Thoracic aorta (tissue), 2 donors: Measurements from ENCODE around the gene CNKSR1. TPM values are rescaled to one million over a fixed set of nuclear protein-coding genes. Genes with fewer than 3 reads are reported as not detected.

Source experiments
- ATAC-seq: fragments of 150-250 bp; one replicate; pipeline ENCODE4 v1.8.0; 2017; ENCODE audit warnings: low read depth; ENCODE audit not compliant: insufficient number of reproducible peaks, low FRiP score
- DNase-seq: peaks from one replicate; pipeline ENCODE4 v3.0.0-alpha.2; 2020; ENCODE audit warnings: low spot score
- H3K27ac ChIP-seq, 2 donors: fragments of 200-600 bp; sonication (generic); 1 replicate in 1 of 2; 2 replicates in 1 of 2; pipeline ENCODE4 v1.5.1; 2016; ENCODE audit warnings: mild to moderate bottlenecking in 2 of 2, moderate library complexity in 2 of 2
- H3K27me3 ChIP-seq: fragments of 200-600 bp; sonication (generic); replicated peaks from 2 replicates; pipeline ENCODE4 v1.6.0; 2016; ENCODE audit warnings: mild to moderate bottlenecking; ENCODE audit not compliant: insufficient read depth
- H3K36me3 ChIP-seq: fragments of 200-600 bp; sonication (generic); one replicate; pipeline ENCODE4 v1.5.1; 2016
- H3K4me1 ChIP-seq, 2 donors: fragments of 200-600 bp; sonication (generic); 1 replicate in 1 of 2; 2 replicates in 1 of 2; pipeline versions ENCODE4 v1.5.1 to v1.6.0; 2016; ENCODE audit warnings: low read depth in 2 of 2, mild to moderate bottlenecking in 1 of 2; ENCODE audit not compliant: control insufficient read depth in 1 of 2
- H3K4me3 ChIP-seq: fragments of 200-600 bp; sonication (generic); 2 replicates; pipeline ENCODE4 v1.5.1; 2016; ENCODE audit warnings: mild to moderate bottlenecking
- H3K9me3 ChIP-seq: fragments of 200-600 bp; sonication (generic); 2 replicates; pipeline ENCODE4 v1.5.1; 2016
- total RNA-seq, 2 donors: library from RNA; depleted of rRNA; stranded (reverse); fragments of >200 nt; gene quantifications; one replicate each; pipeline versions ENCODE4 v1.1.0 to v1.2.3, GENCODE V29; 2016
- TF ChIP-seq, protein P1 (sequence below): fragments of 200-600 bp; sonication (generic); IDR thresholded peaks from one replicate; pipeline ENCODE4 v1.5.1; 2019; ENCODE audit warnings: antibody characterized with exemption

CNKSR1 gene
- total RNA-seq, 2 donors from 2014 or later, result 5.8 to 17.5 TPM

DNA sequence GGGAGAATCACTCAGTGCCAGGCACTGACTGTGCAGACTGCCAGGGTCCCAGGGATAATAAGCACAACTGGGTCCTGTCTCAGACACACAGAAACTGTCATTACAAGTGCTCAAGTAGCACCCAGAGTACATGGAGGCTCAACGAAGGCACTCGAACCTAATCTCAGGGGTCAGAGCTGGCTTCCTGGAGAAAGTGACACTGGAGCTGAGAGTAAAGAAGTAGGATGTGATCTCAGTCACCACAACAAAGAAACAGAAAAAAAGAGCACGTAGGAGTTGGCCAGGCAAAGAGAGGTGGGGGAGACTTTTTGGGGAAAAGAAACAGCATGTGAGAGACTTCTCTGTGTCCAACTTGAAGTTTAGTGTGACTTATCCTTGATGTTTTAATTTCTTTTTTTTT lies 14.4 kb downstream of the CNKSR1 start:
- no peak for ATAC-seq
- TF ChIP-seq, protein P1, sequence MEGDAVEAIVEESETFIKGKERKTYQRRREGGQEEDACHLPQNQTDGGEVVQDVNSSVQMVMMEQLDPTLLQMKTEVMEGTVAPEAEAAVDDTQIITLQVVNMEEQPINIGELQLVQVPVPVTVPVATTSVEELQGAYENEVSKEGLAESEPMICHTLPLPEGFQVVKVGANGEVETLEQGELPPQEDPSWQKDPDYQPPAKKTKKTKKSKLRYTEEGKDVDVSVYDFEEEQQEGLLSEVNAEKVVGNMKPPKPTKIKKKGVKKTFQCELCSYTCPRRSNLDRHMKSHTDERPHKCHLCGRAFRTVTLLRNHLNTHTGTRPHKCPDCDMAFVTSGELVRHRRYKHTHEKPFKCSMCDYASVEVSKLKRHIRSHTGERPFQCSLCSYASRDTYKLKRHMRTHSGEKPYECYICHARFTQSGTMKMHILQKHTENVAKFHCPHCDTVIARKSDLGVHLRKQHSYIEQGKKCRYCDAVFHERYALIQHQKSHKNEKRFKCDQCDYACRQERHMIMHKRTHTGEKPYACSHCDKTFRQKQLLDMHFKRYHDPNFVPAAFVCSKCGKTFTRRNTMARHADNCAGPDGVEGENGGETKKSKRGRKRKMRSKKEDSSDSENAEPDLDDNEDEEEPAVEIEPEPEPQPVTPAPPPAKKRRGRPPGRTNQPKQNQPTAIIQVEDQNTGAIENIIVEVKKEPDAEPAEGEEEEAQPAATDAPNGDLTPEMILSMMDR, result no peak
- no peaks in the 10 kb centered on the region for H3K27me3 ChIP-seq

DNA sequence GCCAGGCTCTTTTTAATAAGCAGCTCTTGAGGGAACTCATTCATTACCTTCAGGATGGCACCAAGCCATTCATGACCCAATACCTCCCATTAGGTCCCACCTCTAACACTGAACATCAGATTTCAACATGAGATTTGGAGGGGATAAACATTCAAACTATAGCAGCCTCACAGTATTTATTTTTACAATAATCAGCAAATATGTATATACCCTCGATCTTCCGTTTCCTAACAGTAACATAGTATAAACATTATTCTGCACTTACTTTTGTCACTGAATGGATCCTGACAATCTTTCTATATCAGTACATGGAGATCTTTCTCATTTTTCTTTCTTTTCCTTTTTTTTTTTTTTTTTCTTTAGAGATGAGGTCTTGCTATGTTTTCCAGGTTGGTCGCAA lies 18.5 kb downstream of the CNKSR1 start:
- Histone ChIP-seq H3K4me1 (no peaks in the 10 kb centered on the region), H3K4me3 (no peak overlapping the region), H3K27ac (no peak overlapping the region), H3K36me3 (no peaks in the 10 kb centered on the region), H3K27me3 (no peaks in the 10 kb centered on the region), H3K9me3 (no peaks in the 10 kb centered on the region)
- ATAC-seq (no peak), DNase-seq (no peak)
- TF ChIP-seq, protein P1, result no peak

More for the DNA sequence above, 14.4 kb downstream of the CNKSR1 start:
- no peak for DNase-seq
- Histone ChIP-seq H3K4me1 (no peaks in the 10 kb centered on the region), H3K9me3 (no peaks in the 10 kb centered on the region), H3K27ac (no peak overlapping the region), H3K36me3 (no peaks in the 10 kb centered on the region), H3K4me3 (no peak overlapping the region)

DNA sequence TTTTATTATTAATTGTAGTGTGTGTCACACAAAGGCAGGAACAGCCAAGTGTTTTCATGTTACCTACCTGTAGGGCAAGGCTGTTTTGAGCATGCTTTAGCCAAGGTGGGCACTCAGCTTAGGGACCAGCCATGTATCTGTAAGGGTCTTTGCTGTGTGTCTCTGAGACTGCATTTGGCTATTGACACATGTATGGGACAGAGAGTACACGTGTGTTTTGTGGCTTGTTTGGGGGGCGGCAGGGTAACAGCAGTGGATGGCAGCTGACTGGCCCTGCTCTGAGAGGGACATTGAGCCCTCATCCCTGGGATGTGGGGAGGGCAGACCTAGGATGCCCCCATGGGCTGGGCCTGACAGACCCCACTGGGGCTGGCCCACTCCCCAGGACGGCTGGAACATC lies 20.0 kb downstream of the CNKSR1 start:
- ATAC-seq, result no peak

DNA sequence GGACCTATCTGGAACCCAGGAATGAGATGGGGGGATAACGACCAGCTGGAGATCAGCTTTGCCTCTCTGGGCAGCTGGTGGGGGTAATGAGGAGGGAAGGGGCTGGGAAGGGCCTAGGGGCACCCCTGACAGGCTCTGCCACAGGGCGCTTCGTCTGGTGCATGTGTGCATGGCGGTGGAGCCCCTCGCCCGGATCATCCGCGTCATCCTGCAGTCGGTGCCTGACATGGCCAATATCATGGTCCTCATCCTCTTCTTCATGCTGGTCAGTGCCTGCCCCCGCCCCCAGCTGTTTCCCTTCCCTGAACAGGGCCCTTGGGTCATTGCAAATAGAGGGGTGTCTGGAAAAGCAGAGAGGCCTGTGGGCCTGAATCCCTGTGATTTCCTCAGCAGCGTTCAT lies 20.5 kb downstream of the CNKSR1 start:
- H3K4me3 ChIP-seq, result no peak overlapping the region
- no peaks in the 10 kb centered on the region for H3K27me3 ChIP-seq
- H3K4me1 ChIP-seq, result no peaks in the 10 kb centered on the region
- no peaks in the 10 kb centered on the region for H3K36me3 ChIP-seq
- TF ChIP-seq, protein P1, result no peak
- no peak for ATAC-seq
- H3K9me3 ChIP-seq, result no peaks in the 10 kb centered on the region
- DNase-seq, result no peak
- H3K27ac ChIP-seq, result no peak overlapping the region

More for the DNA sequence above, 20.0 kb downstream of the CNKSR1 start:
- Histone ChIP-seq H3K27me3 (no peaks in the 10 kb centered on the region), H3K36me3 (no peaks in the 10 kb centered on the region), H3K4me3 (no peak overlapping the region), H3K9me3 (no peaks in the 10 kb centered on the region), H3K27ac (no peak overlapping the region), H3K4me1 (no peaks in the 10 kb centered on the region)
- TF ChIP-seq, protein P1, result no peak
- no peak for DNase-seq

DNA sequence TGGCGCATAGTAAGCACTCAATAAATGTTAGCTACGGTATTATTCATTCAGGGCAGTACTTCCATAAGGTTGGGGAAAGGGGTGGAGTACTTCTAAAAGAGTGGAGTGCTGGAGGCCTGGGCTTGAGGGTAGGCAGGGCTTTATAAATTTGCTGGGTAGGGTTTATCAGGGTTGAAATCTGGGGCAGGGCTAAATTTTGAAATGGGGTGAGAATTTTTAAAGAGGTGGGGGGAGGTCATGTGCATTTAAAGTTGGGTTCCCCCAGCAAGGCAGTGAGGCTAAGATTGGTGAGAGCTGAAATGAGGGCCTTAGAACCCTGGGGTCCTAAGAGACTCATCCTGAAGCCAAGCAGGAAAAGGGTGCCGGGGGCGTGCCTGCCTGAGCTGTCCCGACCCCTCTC lies 23.1 kb downstream of the CNKSR1 start:
- Histone ChIP-seq H3K9me3 (no peaks in the 10 kb centered on the region), H3K27me3 (no peaks in the 10 kb centered on the region), H3K4me1 (no peaks in the 10 kb centered on the region), H3K27ac (no peak overlapping the region), H3K36me3 (no peaks in the 10 kb centered on the region), H3K4me3 (no peak overlapping the region)
- DNase-seq, result no peak
- TF ChIP-seq, protein P1, result no peak
- no peak for ATAC-seq
